ENCODE measurements around the gene STH.

- TF ChIP-seq EZH2 (IDR thresholded peaks at IDR 0.05; ENCODE audit: borderline replicate concordance): no peak
- TF ChIP-seq, protein P1, sequence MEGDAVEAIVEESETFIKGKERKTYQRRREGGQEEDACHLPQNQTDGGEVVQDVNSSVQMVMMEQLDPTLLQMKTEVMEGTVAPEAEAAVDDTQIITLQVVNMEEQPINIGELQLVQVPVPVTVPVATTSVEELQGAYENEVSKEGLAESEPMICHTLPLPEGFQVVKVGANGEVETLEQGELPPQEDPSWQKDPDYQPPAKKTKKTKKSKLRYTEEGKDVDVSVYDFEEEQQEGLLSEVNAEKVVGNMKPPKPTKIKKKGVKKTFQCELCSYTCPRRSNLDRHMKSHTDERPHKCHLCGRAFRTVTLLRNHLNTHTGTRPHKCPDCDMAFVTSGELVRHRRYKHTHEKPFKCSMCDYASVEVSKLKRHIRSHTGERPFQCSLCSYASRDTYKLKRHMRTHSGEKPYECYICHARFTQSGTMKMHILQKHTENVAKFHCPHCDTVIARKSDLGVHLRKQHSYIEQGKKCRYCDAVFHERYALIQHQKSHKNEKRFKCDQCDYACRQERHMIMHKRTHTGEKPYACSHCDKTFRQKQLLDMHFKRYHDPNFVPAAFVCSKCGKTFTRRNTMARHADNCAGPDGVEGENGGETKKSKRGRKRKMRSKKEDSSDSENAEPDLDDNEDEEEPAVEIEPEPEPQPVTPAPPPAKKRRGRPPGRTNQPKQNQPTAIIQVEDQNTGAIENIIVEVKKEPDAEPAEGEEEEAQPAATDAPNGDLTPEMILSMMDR (IDR thresholded peaks at IDR 0.05; ENCODE audit: poor library complexity): no peak
Observed at GRCh38 chr17:45971698-45972141, 27.3 kb upstream of the STH start.

All from hepatocyte (in vitro differentiated cells).